HepG2 (cell line): ENCODE measurements around the gene BEAN1. TPM values are rescaled to one million over a fixed set of nuclear protein-coding genes. Genes with fewer than 3 reads are reported as not detected.

ENCODE experiments used
- GTF2F1 ChIP-seq: fragments of 150-350 bp; IDR thresholded peaks from 2 replicates; pipeline ENCODE4 v1.6.1; 2014; ENCODE audit warnings: low read length
- KIAA2018 ChIP-seq: sonication (generic); formaldehyde crosslinking; IDR thresholded peaks from 2 replicates; pipeline ENCODE4 v1.5.0; 2020; ENCODE audit warnings: mild to moderate bottlenecking, missing genetic modification reagents, borderline replicate concordance
- MAF1 ChIP-seq: sonication (generic); formaldehyde crosslinking; IDR thresholded peaks from 2 replicates; pipeline ENCODE4 v1.5.0; 2020; ENCODE audit warnings: missing genetic modification reagents, borderline replicate concordance
- POLR2AphosphoS2 ChIP-seq: IDR thresholded peaks from 2 replicates; pipeline ENCODE4 v1.6.1; 2011; ENCODE audit warnings: low read depth, low read length, improper control_type of control experiment
- RNF2 ChIP-seq: fragments of 450-650 bp; conservative IDR thresholded peaks from 2 replicates; pipeline ENCODE4 v1.6.1; 2016; ENCODE audit warnings: low read depth
- SIX1 ChIP-seq: sonication (generic); formaldehyde crosslinking; IDR thresholded peaks from 2 replicates; pipeline ENCODE4 v1.4.0; 2020; ENCODE audit warnings: missing genetic modification reagents, borderline replicate concordance
- ZFP37 ChIP-seq: sonication (generic); formaldehyde crosslinking; IDR thresholded peaks from 2 replicates; pipeline ENCODE4 v1.4.0; 2020; ENCODE audit warnings: missing genetic modification reagents, borderline replicate concordance
- ZNF274 ChIP-seq: sonication (generic); formaldehyde crosslinking; IDR thresholded peaks from 2 replicates; pipeline ENCODE4 v1.5.1; 2020; ENCODE audit warnings: mild to moderate bottlenecking, missing genetic modification reagents
- ZNF619 ChIP-seq: sonication (generic); formaldehyde crosslinking; IDR thresholded peaks from 2 replicates; pipeline ENCODE4 v1.4.0; 2020; ENCODE audit warnings: mild to moderate bottlenecking, missing genetic modification reagents
- ZNF687 ChIP-seq: sonication (generic); formaldehyde crosslinking; IDR thresholded peaks from 2 replicates; pipeline ENCODE4 v1.5.1; 2020; ENCODE audit warnings: mild to moderate bottlenecking, missing genetic modification reagents, moderate library complexity
- ZSCAN5A ChIP-seq: sonication (generic); formaldehyde crosslinking; IDR thresholded peaks from 2 replicates; pipeline ENCODE4 v1.8.0; 2022; ENCODE audit warnings: mild to moderate bottlenecking, missing genetic modification reagents, borderline replicate concordance
- polyA plus RNA-seq, 8 experiments: library from polyadenylated mRNA; depleted of rRNA in 3 of 8; stranded (reverse) in 7 of 8; unstranded in 1 of 8; fragments of >200 nt; fragmentation: Illumina TruSeq in 4 of 8; extraction: Trizol in 4 of 8; gene quantifications; 2 replicates each; pipeline versions ENCODE4 v1.2.1 to v1.2.3, GENCODE V29; 2011 to 2016; ENCODE audit warnings: low read depth in 4 of 8, missing spikeins in 1 of 8, mixed read lengths in 1 of 8; ENCODE audit not compliant: insufficient read depth in 1 of 8
- total RNA-seq, 5 experiments: library from RNA; depleted of rRNA; stranded (reverse); fragments of >200 nt; fragmentation: Illumina TruSeq; extraction: Trizol; gene quantifications; 2 replicates each; pipeline ENCODE4 v1.2.3, GENCODE V29; 2016; ENCODE audit warnings: low read depth in 1 of 5
- TF ChIP-seq, protein P1 (sequence below): IDR thresholded peaks from 2 replicates; pipeline ENCODE4 v1.6.1; 2016

Gene BEAN1
- total and polyA plus RNA-seq, 2 of the 13 experiments (the other 11 are each of a cell fraction or from before 2014, with no cell fraction given), result 0.53 to 1.4 TPM

DNA sequence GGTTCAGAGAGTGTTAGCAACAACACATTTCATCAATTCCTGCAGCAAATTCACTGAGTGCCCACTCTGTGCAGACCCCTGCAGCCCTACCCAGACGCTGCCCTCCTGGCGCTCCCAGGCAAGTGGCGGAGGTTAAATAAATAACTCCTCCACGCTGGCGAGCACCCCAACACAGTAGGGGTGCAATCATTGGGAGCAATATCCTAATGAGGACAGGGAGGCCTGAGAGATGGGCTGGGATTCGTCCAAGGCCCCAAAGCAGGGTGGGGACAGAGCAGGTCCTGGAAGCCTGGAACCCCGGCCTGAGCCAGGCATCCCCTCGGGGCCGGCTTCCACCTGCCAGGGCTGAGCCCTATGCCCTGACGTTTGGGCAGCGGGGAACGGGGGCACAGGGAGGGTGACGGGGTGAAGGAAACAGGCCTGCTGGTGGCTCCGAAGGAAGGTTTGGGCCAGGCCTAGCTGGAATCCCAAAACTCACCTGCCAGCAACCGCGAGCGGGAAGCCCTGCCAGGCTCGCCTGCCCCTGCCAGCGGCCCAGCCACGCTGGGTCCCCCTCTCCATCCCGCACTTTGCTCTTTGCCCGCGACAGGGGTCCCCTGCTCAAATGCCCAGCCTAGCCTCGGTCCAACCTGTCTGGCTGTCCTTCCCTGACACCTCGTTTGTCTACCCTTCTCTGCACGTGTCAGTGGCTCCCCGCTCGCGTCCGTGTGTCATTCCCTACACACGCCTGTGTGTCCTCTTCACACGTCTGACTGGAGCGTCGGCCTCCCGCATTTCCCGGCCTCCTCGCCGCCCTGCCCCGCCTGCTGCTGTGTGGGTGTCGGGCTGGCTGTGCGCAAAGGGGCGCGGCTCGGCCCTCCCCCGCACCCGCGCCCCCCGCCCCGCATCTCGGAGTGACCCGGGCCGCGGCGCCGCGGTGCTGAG lies 721 bp upstream of the BEAN1 start (continued):
- TF ChIP-seq ZNF687 (CRISPR knock-in tag), result peak; percentile 79
- no peak for TF ChIP-seq ZSCAN5A (CRISPR knock-in tag)
- TF ChIP-seq RNF2, result 0 out of 2 replicates have a peak, but pooled peaks have one; percentile 34
- no peak for TF ChIP-seq ZFP37 (CRISPR knock-in tag)
- no peak for TF ChIP-seq ZNF619
- peak; percentile 28; the same call in 1 of the 2 replicates for TF ChIP-seq ZNF274
- TF ChIP-seq POLR2AphosphoS2, result no peak
- no peak for TF ChIP-seq MAF1 (CRISPR knock-in tag)
- no peak for TF ChIP-seq GTF2F1
- TF ChIP-seq, protein P1, sequence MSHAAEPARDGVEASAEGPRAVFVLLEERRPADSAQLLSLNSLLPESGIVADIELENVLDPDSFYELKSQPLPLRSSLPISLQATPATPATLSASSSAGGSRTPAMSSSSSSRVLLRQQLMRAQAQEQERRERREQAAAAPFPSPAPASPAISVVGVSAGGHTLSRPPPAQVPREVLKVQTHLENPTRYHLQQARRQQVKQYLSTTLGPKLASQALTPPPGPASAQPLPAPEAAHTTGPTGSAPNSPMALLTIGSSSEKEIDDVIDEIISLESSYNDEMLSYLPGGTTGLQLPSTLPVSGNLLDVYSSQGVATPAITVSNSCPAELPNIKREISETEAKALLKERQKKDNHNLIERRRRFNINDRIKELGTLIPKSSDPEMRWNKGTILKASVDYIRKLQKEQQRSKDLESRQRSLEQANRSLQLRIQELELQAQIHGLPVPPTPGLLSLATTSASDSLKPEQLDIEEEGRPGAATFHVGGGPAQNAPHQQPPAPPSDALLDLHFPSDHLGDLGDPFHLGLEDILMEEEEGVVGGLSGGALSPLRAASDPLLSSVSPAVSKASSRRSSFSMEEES, result no peak
- no peak for TF ChIP-seq SIX1
- no peak for TF ChIP-seq KIAA2018 (CRISPR knock-in tag)
